ENCODE measurements around the gene PFN3. TPM values are rescaled to one million over a fixed set of nuclear protein-coding genes. Genes with fewer than 3 reads are reported as not detected.

Gene PFN3
- total RNA-seq, 1 donor from 2014 or later: not detected

GRCh38 chr5:177440211-177440989 lies 39.9 kb upstream of the PFN3 start:
- H3K9me3 ChIP-seq: no peaks in the 10 kb centered on the region
- H3K4me3 ChIP-seq: no peak overlapping the region
- H3K27me3 ChIP-seq: no peaks in the 10 kb centered on the region
- no peak for TF ChIP-seq CTCF (IDR thresholded peaks at IDR 0.05)
- TF ChIP-seq POLR2A (IDR thresholded peaks at IDR 0.05): no peak
- no peak for TF ChIP-seq POLR2AphosphoS5 (IDR thresholded peaks at IDR 0.05; ENCODE audit: insufficient read depth in 1 of 2, low read depth in 1 of 2)
- no peaks in the 10 kb centered on the region for H3K4me1 ChIP-seq
- H3K27ac ChIP-seq: no peak overlapping the region
- DNase-seq (ENCODE audit: extremely low spot score in 2 of 2): no peak
- peaks cover 0 to 34% of the 10 kb centered on the region in 2 donors for H3K36me3 ChIP-seq
- intact Hi-C loops (cut with DNase I): no loop called here

GRCh38 chr5:177439518-177440053 lies 39.1 kb upstream of the PFN3 start:
- no peak for DNase-seq (ENCODE audit: extremely low spot score in 2 of 2)
- Histone ChIP-seq H3K9me3 (no peaks in the 10 kb centered on the region), H3K4me3 (no peak overlapping the region), H3K27me3 (no peaks in the 10 kb centered on the region), H3K27ac (no peak overlapping the region), H3K4me1 (no peaks in the 10 kb centered on the region), H3K36me3 (peaks cover 0 to 40% of the 10 kb centered on the region in 2 donors)
- no peak for TF ChIP-seq POLR2AphosphoS5 (IDR thresholded peaks at IDR 0.05; ENCODE audit: insufficient read depth in 1 of 2, low read depth in 1 of 2)
- no peak for TF ChIP-seq POLR2A (IDR thresholded peaks at IDR 0.05)
- TF ChIP-seq CTCF (IDR thresholded peaks at IDR 0.05): no peak
- intact Hi-C loops (cut with DNase I): no loop called here

GRCh38 chr5:177438468-177438867 lies 38.0 kb upstream of the PFN3 start:
- H3K36me3 ChIP-seq: peaks cover 0 to 51% of the 10 kb centered on the region in 2 donors
- TF ChIP-seq POLR2A (IDR thresholded peaks at IDR 0.05): no peak
- no peak for TF ChIP-seq POLR2AphosphoS5 (IDR thresholded peaks at IDR 0.05; ENCODE audit: insufficient read depth in 1 of 2, low read depth in 1 of 2)
- intact Hi-C loops (cut with DNase I): no loop called here

GRCh38 chr5:177437623-177438022 lies 37.2 kb upstream of the PFN3 start:
- no peak for TF ChIP-seq CTCF (IDR thresholded peaks at IDR 0.05)

More at GRCh38 chr5:177438468-177438867, 38.0 kb upstream of the PFN3 start:
- DNase-seq (ENCODE audit: extremely low spot score in 2 of 2): no peak
- Histone ChIP-seq H3K27me3 (no peaks in the 10 kb centered on the region), H3K4me3 (no peak overlapping the region), H3K9me3 (no peaks in the 10 kb centered on the region), H3K4me1 (no peaks in the 10 kb centered on the region), H3K27ac (no peak overlapping the region)

GRCh38 chr5:177435847-177436536 lies 35.5 kb upstream of the PFN3 start:
- DNase-seq (ENCODE audit: extremely low spot score in 2 of 2): no peak

More at GRCh38 chr5:177437623-177438022, 37.2 kb upstream of the PFN3 start:
- Histone ChIP-seq H3K4me3 (no peak overlapping the region), H3K27ac (no peak overlapping the region), H3K36me3 (peaks cover 0 to 58% of the 10 kb centered on the region in 2 donors), H3K27me3 (no peaks in the 10 kb centered on the region), H3K9me3 (no peaks in the 10 kb centered on the region), H3K4me1 (no peaks in the 10 kb centered on the region)
- DNase-seq (ENCODE audit: extremely low spot score in 2 of 2): no peak
- intact Hi-C loops (cut with DNase I): no loop called here

More at GRCh38 chr5:177435847-177436536, 35.5 kb upstream of the PFN3 start:
- TF ChIP-seq POLR2A (IDR thresholded peaks at IDR 0.05) (no peak), CTCF (IDR thresholded peaks at IDR 0.05) (no peak), POLR2AphosphoS5 (IDR thresholded peaks at IDR 0.05; ENCODE audit: insufficient read depth in 1 of 2, low read depth in 1 of 2) (no peak)
- H3K36me3 ChIP-seq: peaks cover 0 to 56% of the 10 kb centered on the region in 2 donors
- no peak overlapping the region for H3K4me3 ChIP-seq
- no peaks in the 10 kb centered on the region for H3K27me3 ChIP-seq
- peaks cover 6% of the 10 kb centered on the region for H3K4me1 ChIP-seq
- no peaks in the 10 kb centered on the region for H3K9me3 ChIP-seq
- H3K27ac ChIP-seq: no peak overlapping the region
- intact Hi-C loops (cut with DNase I): no loop called here

Data from vagina (tissue), 2 donors.